PC-9 (cell line): Measurements from ENCODE around the gene CEL. TPM values are rescaled to one million over a fixed set of nuclear protein-coding genes. Genes with fewer than 3 reads are reported as not detected.

ENCODE experiments used
- BruUV-seq: library from RNA; stranded (reverse); fragments of 400-500 nt; replicated peaks from 2 replicates; lab custom pipeline; 2021; lab: Mats Ljungman, UMichigan
- CTCF ChIA-PET: fragments of 300-600 bp; sonication (Branson Sonifier 250); formaldehyde crosslinking; loops from one replicate; lab custom pipeline; 2022; ENCODE audit warnings: antibody characterized with exemption; lab: Charles Lee
- POLR2A ChIA-PET: fragments of 300-600 bp; sonication (Branson Sonifier 250); formaldehyde crosslinking; loops from one replicate; lab custom pipeline; 2022; ENCODE audit warnings: antibody characterized with exemption; ENCODE audit not compliant: unreplicated experiment; lab: Charles Lee
- DNase-seq, 2 experiments: peaks; one replicate each; pipeline versions ENCODE4 v3.0.0 to v3.0.0-alpha.2; 2015 to 2022; ENCODE audit warnings: mixed read lengths in 1 of 2
- H2AFZ ChIP-seq: fragments of 200-600 bp; sonication (generic); 2 replicates; pipeline ENCODE4 v1.8.1; 2017; ENCODE audit warnings: antibody characterized with exemption
- H3F3A ChIP-seq: fragments of 200-600 bp; sonication (generic); 2 replicates; pipeline ENCODE4 v1.8.1; 2017; ENCODE audit warnings: antibody characterized with exemption, mild to moderate bottlenecking, low read depth; ENCODE audit not compliant: insufficient read depth
- H3K27ac ChIP-seq: fragments of 200-600 bp; sonication (generic); 2 replicates; pipeline ENCODE4 v1.6.1; 2016; ENCODE audit warnings: mixed run types
- H3K27me3 ChIP-seq: fragments of 200-600 bp; sonication (generic); 2 replicates; pipeline ENCODE4 v1.6.1; 2016; ENCODE audit warnings: low read depth, mixed run types; ENCODE audit not compliant: insufficient read depth
- H3K36me3 ChIP-seq: fragments of 200-600 bp; sonication (generic); 2 replicates; pipeline ENCODE4 v1.6.1; 2016; ENCODE audit warnings: low read depth, mixed run types
- H3K4me1 ChIP-seq: fragments of 200-600 bp; sonication (generic); replicated peaks from 2 replicates; pipeline ENCODE4 v1.6.1; 2016; ENCODE audit warnings: mixed run types; ENCODE audit not compliant: insufficient read depth
- H3K4me2 ChIP-seq: fragments of 200-600 bp; sonication (generic); 2 replicates; pipeline ENCODE4 v1.6.1; 2017; ENCODE audit warnings: mixed run types
- H3K4me3 ChIP-seq: fragments of 200-600 bp; sonication (generic); 2 replicates; pipeline ENCODE4 v1.6.1; 2016; ENCODE audit warnings: mixed run types
- H3K79me2 ChIP-seq: fragments of 200-600 bp; sonication (generic); 2 replicates; pipeline ENCODE4 v1.6.1; 2017; ENCODE audit warnings: low read depth, mixed run types
- H3K9me2 ChIP-seq: fragments of 200-600 bp; sonication (generic); 2 replicates; pipeline ENCODE4 v1.8.1; 2017; ENCODE audit warnings: mild to moderate bottlenecking; ENCODE audit not compliant: insufficient read depth
- H3K9me3 ChIP-seq: fragments of 200-600 bp; sonication (generic); 2 replicates; pipeline ENCODE4 v1.8.1; 2016; ENCODE audit warnings: low read depth; ENCODE audit not compliant: insufficient read depth
- H4K20me1 ChIP-seq: fragments of 200-600 bp; sonication (generic); 2 replicates; pipeline ENCODE4 v1.8.1; 2017; ENCODE audit not compliant: insufficient read depth
- EZH2 ChIP-seq: fragments of 200-600 bp; sonication (generic); IDR thresholded peaks from 2 replicates; pipeline ENCODE4 v1.8.0; 2017; ENCODE audit warnings: antibody characterized with exemption, low read depth
- intact Hi-C: fragments of 100-400 bp; cut with micrococcal nuclease; formaldehyde crosslinking; loops from one replicate; pipeline ENCODE4 v1.10.0; 2022; ENCODE audit not compliant: unreplicated experiment
- total RNA-seq: library from RNA; stranded (reverse); gene quantifications from 2 replicates; pipeline ENCODE4 v1.2.3, GENCODE V29; 2021
- TF ChIP-seq, protein P1 (sequence below): fragments of 200-600 bp; sonication (generic); conservative IDR thresholded peaks from 2 replicates; pipeline ENCODE4 v1.6.1; 2017; ENCODE audit warnings: mixed run types, antibody characterized with exemption, mild to moderate bottlenecking, moderate library complexity

Gene CEL
- total RNA-seq, 1 experiment from 2014 or later = 2.7 TPM

DNA sequence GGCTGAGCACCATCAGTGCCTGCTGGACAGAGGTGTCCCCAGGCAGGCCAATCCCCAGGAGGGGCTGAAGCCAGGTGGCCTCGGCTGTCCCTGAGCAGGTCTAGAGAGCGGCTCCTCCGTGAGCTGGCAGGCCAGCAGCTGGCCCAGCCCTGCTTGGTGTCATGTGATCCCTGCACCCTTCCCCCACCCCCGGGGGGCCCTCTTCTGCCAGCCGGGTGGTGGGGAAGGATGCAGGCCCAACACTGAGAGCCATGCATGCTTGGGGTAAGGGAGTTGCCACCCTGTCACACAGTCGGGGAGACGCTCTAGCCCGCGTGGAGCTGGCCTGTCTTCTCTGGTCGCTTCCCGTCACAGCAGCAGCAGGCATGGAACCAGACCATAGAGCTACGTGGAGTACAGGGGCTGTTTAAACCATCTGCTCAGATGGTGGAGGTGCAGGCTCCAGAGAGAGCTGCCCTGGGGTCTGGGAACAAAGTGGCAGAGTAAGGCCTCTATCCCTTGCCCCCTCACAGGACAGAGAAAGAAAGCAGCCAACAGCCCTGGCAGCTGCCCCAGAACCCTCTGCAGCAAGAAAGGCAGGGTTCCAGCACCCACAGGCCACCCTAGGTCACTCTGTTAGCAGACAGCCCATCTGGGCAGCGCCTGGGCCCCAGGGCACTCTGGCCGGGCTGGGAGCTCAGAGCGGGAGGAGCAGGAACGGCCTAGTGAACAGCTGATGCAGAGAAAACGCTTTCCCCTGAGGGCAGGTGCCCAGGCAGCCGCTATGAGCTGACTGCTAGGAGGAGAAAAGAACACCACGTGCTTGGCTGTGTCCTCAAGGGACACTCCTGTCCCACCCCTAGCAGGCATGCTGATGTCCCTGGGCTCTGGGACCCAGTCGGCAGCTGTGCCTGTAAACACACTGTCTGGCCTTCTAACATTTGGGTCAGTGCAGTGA, 52.4 kb downstream of the CEL start:
- ChIA-PET CTCF (interaction anchor here (0.6 to 1.8 kb wide), 3 partner anchors 20 to 247 kb away, joined by 3 to 15 read pairs (median 5); no protein-coding TSS in a partner anchor), POLR2A (interaction anchor here (0.6 to 1.0 kb wide), 6 partner anchors 15 to 445 kb away, joined by 3 to 5 read pairs (median 4); partner anchors contain the start of gene GTF3C5)
- H3K27ac ChIP-seq = no peak overlapping the region
- no peak overlapping the region for H3K4me3 ChIP-seq
- H3F3A ChIP-seq = peaks cover 10% of the 10 kb centered on the region; the same call in 1 of the 2 replicates
- no peak overlapping the region for H2AFZ ChIP-seq
- no peak for TF ChIP-seq EZH2
- TF ChIP-seq, protein P1, sequence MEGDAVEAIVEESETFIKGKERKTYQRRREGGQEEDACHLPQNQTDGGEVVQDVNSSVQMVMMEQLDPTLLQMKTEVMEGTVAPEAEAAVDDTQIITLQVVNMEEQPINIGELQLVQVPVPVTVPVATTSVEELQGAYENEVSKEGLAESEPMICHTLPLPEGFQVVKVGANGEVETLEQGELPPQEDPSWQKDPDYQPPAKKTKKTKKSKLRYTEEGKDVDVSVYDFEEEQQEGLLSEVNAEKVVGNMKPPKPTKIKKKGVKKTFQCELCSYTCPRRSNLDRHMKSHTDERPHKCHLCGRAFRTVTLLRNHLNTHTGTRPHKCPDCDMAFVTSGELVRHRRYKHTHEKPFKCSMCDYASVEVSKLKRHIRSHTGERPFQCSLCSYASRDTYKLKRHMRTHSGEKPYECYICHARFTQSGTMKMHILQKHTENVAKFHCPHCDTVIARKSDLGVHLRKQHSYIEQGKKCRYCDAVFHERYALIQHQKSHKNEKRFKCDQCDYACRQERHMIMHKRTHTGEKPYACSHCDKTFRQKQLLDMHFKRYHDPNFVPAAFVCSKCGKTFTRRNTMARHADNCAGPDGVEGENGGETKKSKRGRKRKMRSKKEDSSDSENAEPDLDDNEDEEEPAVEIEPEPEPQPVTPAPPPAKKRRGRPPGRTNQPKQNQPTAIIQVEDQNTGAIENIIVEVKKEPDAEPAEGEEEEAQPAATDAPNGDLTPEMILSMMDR = no peak
- peak overlapping the region; percentile 23; the same call in 1 of the 2 replicates for H3K4me2 ChIP-seq
- H3K9me3 ChIP-seq = no peaks in the 10 kb centered on the region
- intact Hi-C loops = loop anchor here (1.0 kb wide), 2 partner anchors 11 to 21 kb away; no protein-coding TSS in a partner anchor
- DNase-seq = peak; percentile 70 to 89
- H4K20me1 ChIP-seq = peaks cover 50% of the 10 kb centered on the region
- H3K79me2 ChIP-seq = no peaks in the 10 kb centered on the region
- no peaks in the 10 kb centered on the region for H3K9me2 ChIP-seq
- no TSS peak for BruUV-seq
- no peaks in the 10 kb centered on the region for H3K27me3 ChIP-seq
- no peaks in the 10 kb centered on the region for H3K36me3 ChIP-seq
- peaks cover 10% of the 10 kb centered on the region for H3K4me1 ChIP-seq

DNA sequence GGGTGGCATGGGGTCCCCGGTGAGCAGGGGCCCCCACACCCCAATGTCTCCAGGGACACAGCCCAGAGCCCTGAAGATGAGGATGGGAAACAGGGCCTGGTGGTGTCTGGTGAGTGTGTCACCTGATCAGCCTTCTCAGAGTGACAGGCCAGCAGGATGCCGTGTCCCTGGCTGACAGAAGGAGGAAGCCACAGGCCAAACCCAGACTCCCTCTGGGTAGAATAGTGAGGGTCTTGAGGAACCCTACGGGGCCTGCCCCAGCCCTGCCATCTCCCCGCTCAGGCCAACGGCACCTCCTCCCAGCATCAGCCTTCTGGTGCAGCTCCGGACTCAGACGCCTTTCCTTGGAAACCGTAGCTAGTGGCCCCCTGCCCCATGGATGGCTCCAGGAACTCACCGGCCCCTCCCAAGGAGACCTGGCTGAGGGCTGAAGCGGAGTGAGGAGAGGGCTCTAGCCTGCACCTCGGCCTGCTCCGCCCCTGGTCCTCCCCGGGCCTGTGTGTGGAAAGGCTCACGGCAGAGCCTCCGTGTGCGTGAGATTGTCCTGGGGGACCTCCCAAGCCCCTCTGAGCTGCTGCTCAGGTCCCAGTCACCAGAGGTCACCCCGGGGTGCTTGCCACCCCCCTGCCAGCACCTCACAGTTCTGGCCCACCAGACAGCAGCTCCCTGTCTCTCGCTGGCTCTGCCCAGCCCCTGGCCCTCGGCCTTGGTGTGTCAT, 53.3 kb downstream of the CEL start:
- Histone ChIP-seq H3K27ac (no peak overlapping the region), H3K9me3 (no peaks in the 10 kb centered on the region), H3K4me1 (peaks cover 15% of the 10 kb centered on the region), H2AFZ (no peak overlapping the region), H3K4me3 (no peak overlapping the region), H3K4me2 (peak overlapping the region; percentile 23; the same call in 1 of the 2 replicates), H3K9me2 (no peaks in the 10 kb centered on the region), H4K20me1 (peaks cover 54% of the 10 kb centered on the region), H3K79me2 (no peaks in the 10 kb centered on the region), H3K27me3 (no peaks in the 10 kb centered on the region), H3K36me3 (no peaks in the 10 kb centered on the region), H3F3A (peaks cover 10% of the 10 kb centered on the region; the same call in 1 of the 2 replicates)
- BruUV-seq = no TSS peak
- ChIA-PET CTCF (interaction anchor here (1.2 to 1.8 kb wide), 2 partner anchors 19 to 29 kb away, joined by 5 to 15 read pairs; no protein-coding TSS in a partner anchor), POLR2A (interaction anchor here (0.6 to 1.0 kb wide), 4 partner anchors 14 to 611 kb away, joined by 3 to 5 read pairs (median 4); no protein-coding TSS in a partner anchor)
- TF ChIP-seq, protein P1 = no peak
- TF ChIP-seq EZH2 = no peak
- intact Hi-C loops = loop anchor here (1.0 kb wide), 2 partner anchors 12 to 20 kb away; no protein-coding TSS in a partner anchor
- DNase-seq = no peak
